ENCODE measurements around the gene CABP1. TPM values are rescaled to one million over a fixed set of nuclear protein-coding genes. Genes with fewer than 3 reads are reported as not detected.
"Not testable (repeated sequence)": the region's sequence is repeated elsewhere in the genome, so short reads cannot be mapped to it uniquely, and the experiment has no call there.

CABP1 gene
- total RNA-seq, 4 donors from 2014 or later: 1.8 to 2.5 (median 2.5) TPM; not detected in 1

DNA sequence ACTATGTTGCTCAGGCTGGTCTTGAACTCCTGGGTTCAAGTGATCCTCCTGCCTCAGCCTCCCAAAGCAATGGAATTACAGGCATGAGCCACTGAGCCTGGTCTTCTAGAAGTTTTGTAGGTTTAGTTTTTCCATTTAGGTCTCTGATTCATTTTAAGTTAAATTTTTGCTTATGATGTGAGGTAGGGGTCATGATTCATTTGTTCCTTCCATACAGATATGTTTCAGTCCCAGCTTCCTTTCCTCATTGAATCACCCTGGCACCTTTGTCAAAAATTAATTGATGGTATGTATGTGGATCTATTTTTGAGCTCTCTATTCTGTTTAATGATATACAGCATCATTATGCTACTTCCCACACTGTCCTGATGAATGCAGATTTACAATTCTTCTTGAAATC is 25.6 kb upstream of the CABP1 start:
- DNase-seq (ENCODE audit: extremely low spot score): no peak
- Histone ChIP-seq H3K36me3 (no peaks in the 10 kb centered on the region), H3K9me3 (no peaks in the 10 kb centered on the region), H3K4me3 (no peak overlapping the region), H3K27me3 (peaks cover 0 to 27% (median 0%) of the 10 kb centered on the region in 4 donors), H3K4me1 (no peaks in the 10 kb centered on the region), H3K27ac (replicated peaks in 1 of 4) (no peak overlapping the region)
- intact Hi-C loops (cut with DNase I): no loop called here
- TF ChIP-seq CTCF (IDR thresholded peaks at IDR 0.05) (no peak), POLR2A (IDR thresholded peaks at IDR 0.05; ENCODE audit: low read depth) (no peak), POLR2AphosphoS5 (IDR thresholded peaks at IDR 0.05) (no peak), EP300 (IDR thresholded peaks at IDR 0.05) (no peak)

GRCh38 chr12:120617193-120617592 is 23.2 kb upstream of the CABP1 start:
- intact Hi-C loops (cut with DNase I); H3K9me3 ChIP-seq; H3K4me3 ChIP-seq; H3K36me3 ChIP-seq; DNase-seq (ENCODE audit: extremely low spot score); H3K4me1 ChIP-seq; H3K27ac ChIP-seq (replicated peaks in 1 of 4): not testable (repeated sequence)
- WGBS: 87% methylated on average over 3 of the region's 3 CpGs
- peaks cover 0 to 49% (median 0%) of the 10 kb centered on the region in 4 donors for H3K27me3 ChIP-seq

- WGBS: 90% methylated on average over 4 of the region's 4 CpGs
- H3K27ac ChIP-seq (replicated peaks in 1 of 4); H3K36me3 ChIP-seq; DNase-seq (ENCODE audit: extremely low spot score); H3K9me3 ChIP-seq; H3K4me3 ChIP-seq; H3K4me1 ChIP-seq; intact Hi-C loops (cut with DNase I): not testable (repeated sequence)
- H3K27me3 ChIP-seq: peaks cover 0 to 49% (median 0%) of the 10 kb centered on the region in 4 donors
Measured at GRCh38 chr12:120617767-120618166, 22.7 kb upstream of the CABP1 start.

- no peak for DNase-seq (ENCODE audit: extremely low spot score)
- H3K27me3 ChIP-seq: peaks cover 0 to 49% (median 0%) of the 10 kb centered on the region in 4 donors
- H3K36me3 ChIP-seq: no peaks in the 10 kb centered on the region
- 30% methylated on average over 8 of the region's 8 CpGs for WGBS
- H3K4me3 ChIP-seq: no peak overlapping the region
- TF ChIP-seq POLR2A (IDR thresholded peaks at IDR 0.05; ENCODE audit: low read depth) (no peak), EP300 (IDR thresholded peaks at IDR 0.05) (no peak), CTCF (IDR thresholded peaks at IDR 0.05) (no peak), POLR2AphosphoS5 (IDR thresholded peaks at IDR 0.05) (no peak)
- no peaks in the 10 kb centered on the region for H3K4me1 ChIP-seq
- intact Hi-C loops (cut with DNase I): no loop called here
- H3K9me3 ChIP-seq: no peaks in the 10 kb centered on the region
- H3K27ac ChIP-seq (replicated peaks in 1 of 4): no peak overlapping the region
Measured at GRCh38 chr12:120618954-120619615, 21.3 kb upstream of the CABP1 start.

- 88% methylated on average over 2 of the region's 2 CpGs for WGBS
- H3K27me3 ChIP-seq: peaks cover 0 to 49% (median 0%) of the 10 kb centered on the region in 4 donors
- TF ChIP-seq EP300 (IDR thresholded peaks at IDR 0.05) (no peak), POLR2AphosphoS5 (IDR thresholded peaks at IDR 0.05) (no peak), CTCF (IDR thresholded peaks at IDR 0.05) (no peak), POLR2A (IDR thresholded peaks at IDR 0.05; ENCODE audit: low read depth) (no peak)
- H3K4me1 ChIP-seq: no peaks in the 10 kb centered on the region
- no peaks in the 10 kb centered on the region for H3K9me3 ChIP-seq
- no peak overlapping the region for H3K27ac ChIP-seq (replicated peaks in 1 of 4)
- no peak overlapping the region for H3K4me3 ChIP-seq
- DNase-seq (ENCODE audit: extremely low spot score): no peak
- no peaks in the 10 kb centered on the region for H3K36me3 ChIP-seq
- intact Hi-C loops (cut with DNase I): no loop called here
Measured at GRCh38 chr12:120620624-120621023, 19.8 kb upstream of the CABP1 start.
